IMR-90 (cell line): ENCODE data around the gene SLC12A7. TPM values are rescaled to one million over a fixed set of nuclear protein-coding genes. Genes with fewer than 3 reads are reported as not detected.

Experiments used
- ATAC-seq: fragments of 200-7000 bp; cut with Tn5 transposase; 2 replicates; pipeline ENCODE4 v1.9.1; 2020; ENCODE audit warnings: low read depth, mild to moderate bottlenecking, moderate library complexity
- BruUV-seq: library from RNA; stranded (reverse); fragments of 400-500 nt; replicated peaks from 2 replicates; lab custom pipeline; 2021; lab: Mats Ljungman, UMichigan
- CTCF ChIA-PET: fragments of 300-600 bp; formaldehyde crosslinking; extraction: SDS; loops from one replicate; lab custom pipeline; 2021; ENCODE audit warnings: antibody characterized with exemption; lab: Yijun Ruan, JAX
- POLR2A ChIA-PET: fragments of 300-600 bp; sonication (Branson Sonifier 250); formaldehyde crosslinking; loops from one replicate; lab custom pipeline; 2022; ENCODE audit warnings: antibody characterized with exemption; ENCODE audit not compliant: unreplicated experiment; lab: Charles Lee
- DNase-seq: peaks from one replicate; pipeline ENCODE4 v3.0.0; 2013
- H2AFZ ChIP-seq: replicated peaks from 2 replicates; pipeline ENCODE3; 2013; ENCODE audit warnings: low read length, mild to moderate bottlenecking; ENCODE audit not compliant: poor library complexity
- H2AK5ac ChIP-seq: 2 replicates; pipeline ENCODE4 v1.6.1; 2013; ENCODE audit warnings: low read depth, low read length, inconsistent platforms
- H2AK9ac ChIP-seq: replicated peaks from 2 replicates; pipeline ENCODE3; 2013; ENCODE audit warnings: mild to moderate bottlenecking, low read depth, low read length, moderate library complexity; ENCODE audit not compliant: poor library complexity
- H2BK120ac ChIP-seq: 2 replicates; pipeline ENCODE4 v1.6.1; 2013; ENCODE audit warnings: low read depth, low read length, inconsistent platforms
- H2BK15ac ChIP-seq: 3 replicates; pipeline ENCODE4 v1.6.1; 2013; ENCODE audit warnings: low read depth, low read length, inconsistent platforms
- H2BK20ac ChIP-seq: 2 replicates; pipeline ENCODE4 v1.6.1; 2013; ENCODE audit warnings: low read depth, mild to moderate bottlenecking, inconsistent platforms, low read length, moderate library complexity
- H2BK5ac ChIP-seq: 2 replicates; pipeline ENCODE4 v1.6.1; 2013; ENCODE audit warnings: mild to moderate bottlenecking, low read depth, low read length, inconsistent platforms; ENCODE audit not compliant: poor library complexity, severe bottlenecking
- H3K14ac ChIP-seq: replicated peaks from 2 replicates; pipeline ENCODE4 v1.6.1; 2013; ENCODE audit warnings: low read depth, low read length, inconsistent platforms
- H3K18ac ChIP-seq: 2 replicates; pipeline ENCODE4 v1.6.1; 2013; ENCODE audit warnings: low read depth, low read length, control low read depth
- H3K23ac ChIP-seq: 2 replicates; pipeline ENCODE4 v1.6.1; 2013; ENCODE audit warnings: low read depth, low read length, inconsistent platforms
- H3K27ac ChIP-seq: 2 replicates; pipeline ENCODE4 v1.5.1; 2013; ENCODE audit warnings: mild to moderate bottlenecking, control low read depth, low read length; ENCODE audit not compliant: insufficient read depth
- H3K27me3 ChIP-seq: 2 replicates; pipeline ENCODE4 v1.6.1; 2013; ENCODE audit warnings: low read length; ENCODE audit not compliant: control insufficient read depth, insufficient read depth
- H3K36me3 ChIP-seq: 2 replicates; pipeline ENCODE4 v1.6.1; 2013; ENCODE audit warnings: low read length, mixed read lengths; ENCODE audit not compliant: control insufficient read depth, insufficient read depth
- H3K4ac ChIP-seq: 2 replicates; pipeline ENCODE4 v1.6.1; 2013; ENCODE audit warnings: low read depth, low read length, inconsistent platforms
- H3K4me1 ChIP-seq: 2 replicates; pipeline ENCODE4 v1.6.1; 2013; ENCODE audit warnings: low read length, mixed read lengths; ENCODE audit not compliant: control insufficient read depth, insufficient read depth
- H3K4me2 ChIP-seq: 2 replicates; pipeline ENCODE4 v1.6.1; 2013; ENCODE audit warnings: low read depth, mild to moderate bottlenecking, control low read depth, low read length, moderate library complexity
- H3K4me3 ChIP-seq: 2 replicates; pipeline ENCODE4 v1.5.1; 2013; ENCODE audit warnings: low read depth, mild to moderate bottlenecking, control low read depth, low read length, moderate library complexity; ENCODE audit not compliant: insufficient read depth
- H3K56ac ChIP-seq: 2 replicates; pipeline ENCODE4 v1.6.1; 2013; ENCODE audit warnings: low read length, inconsistent platforms; ENCODE audit not compliant: insufficient read depth; ENCODE audit errors: extremely low read depth
- H3K79me1 ChIP-seq, 2 experiments: 2 replicates each; pipeline ENCODE4 v1.6.1; 2013; ENCODE audit warnings: low read length in 2 of 2, inconsistent platforms in 1 of 2, low read depth in 1 of 2
- H3K9ac ChIP-seq: 2 replicates; pipeline ENCODE4 v1.6.1; 2013; ENCODE audit warnings: low read depth, low read length, control low read depth
- H3K9me1 ChIP-seq: 2 replicates; pipeline ENCODE4 v1.6.1; 2013; ENCODE audit warnings: low read length, inconsistent platforms; ENCODE audit not compliant: insufficient read depth
- H3K9me3 ChIP-seq: 2 replicates; pipeline ENCODE4 v1.6.1; 2013; ENCODE audit warnings: low read length; ENCODE audit not compliant: control insufficient read depth, insufficient read depth
- H4K20me1 ChIP-seq: 2 replicates; pipeline ENCODE4 v1.6.1; 2013; ENCODE audit warnings: low read length, inconsistent platforms; ENCODE audit not compliant: insufficient read depth
- H4K5ac ChIP-seq: 2 replicates; pipeline ENCODE4 v1.6.1; 2013; ENCODE audit warnings: mild to moderate bottlenecking, low read depth, low read length, control low read depth
- H4K8ac ChIP-seq, 2 experiments: 2 replicates each; pipeline ENCODE4 v1.6.1; 2013; ENCODE audit warnings: low read depth in 2 of 2, low read length in 2 of 2, control low read depth in 1 of 2, inconsistent platforms in 1 of 2
- H4K91ac ChIP-seq: 2 replicates; pipeline ENCODE4 v1.6.1; 2013; ENCODE audit warnings: low read depth, low read length, inconsistent platforms; ENCODE audit not compliant: insufficient read depth
- BHLHE40 ChIP-seq: fragments of 150-350 bp; IDR thresholded peaks from 2 replicates; pipeline ENCODE4 v1.6.1; 2016; ENCODE audit warnings: mild to moderate bottlenecking, low read depth, low read length
- CEBPB ChIP-seq: IDR thresholded peaks from 2 replicates; pipeline ENCODE4 v1.6.1; 2012; ENCODE audit warnings: low read depth, low read length, improper control_type of control experiment
- CTCF ChIP-seq: conservative IDR thresholded peaks from 2 replicates; pipeline ENCODE4 v1.5.1; 2012; ENCODE audit warnings: mild to moderate bottlenecking, low read depth, low read length, improper control_type of control experiment
- ELK1 ChIP-seq: fragments of 150-350 bp; IDR thresholded peaks from 2 replicates; pipeline ENCODE4 v1.6.1; 2016; ENCODE audit warnings: low read depth, mild to moderate bottlenecking, low read length, moderate library complexity, borderline replicate concordance
- FOS ChIP-seq: fragments of 150-350 bp; IDR thresholded peaks from 2 replicates; pipeline ENCODE4 v1.6.1; 2016; ENCODE audit warnings: low read depth, low read length
- MAFK ChIP-seq: IDR thresholded peaks from 2 replicates; pipeline ENCODE4 v1.6.1; 2012; ENCODE audit warnings: low read depth, low read length, improper control_type of control experiment
- MAZ ChIP-seq: IDR thresholded peaks from 2 replicates; pipeline ENCODE4 v1.6.1; 2012; ENCODE audit warnings: low read depth, mild to moderate bottlenecking, low read length, improper control_type of control experiment, moderate library complexity, borderline replicate concordance
- MXI1 ChIP-seq: IDR thresholded peaks from 2 replicates; pipeline ENCODE4 v1.6.1; 2012; ENCODE audit warnings: low read depth, mild to moderate bottlenecking, low read length, moderate library complexity, borderline replicate concordance
- NFE2L2 ChIP-seq: fragments of 150-350 bp; IDR thresholded peaks from 2 replicates; pipeline ENCODE4 v1.6.1; 2016; ENCODE audit warnings: low read depth, mild to moderate bottlenecking, low read length
- POLR2A ChIP-seq: IDR thresholded peaks from 2 replicates; pipeline ENCODE4 v1.6.1; 2012; ENCODE audit warnings: mild to moderate bottlenecking, low read depth, low read length
- RAD21 ChIP-seq: IDR thresholded peaks from 2 replicates; pipeline ENCODE4 v1.6.1; 2012; ENCODE audit warnings: low read length, improper control_type of control experiment
- RCOR1 ChIP-seq: IDR thresholded peaks from 2 replicates; pipeline ENCODE4 v1.6.1; 2012; ENCODE audit warnings: mild to moderate bottlenecking, low read length, improper control_type of control experiment; ENCODE audit not compliant: insufficient replicate concordance
- RFX5 ChIP-seq: IDR thresholded peaks from 2 replicates; pipeline ENCODE4 v1.8.0; 2012; ENCODE audit warnings: low read depth, mild to moderate bottlenecking, low read length, moderate library complexity
- SMC3 ChIP-seq: fragments of 150-350 bp; IDR thresholded peaks from 2 replicates; pipeline ENCODE4 v1.6.1; 2016; ENCODE audit warnings: low read depth, mild to moderate bottlenecking, antibody characterized with exemption, low read length, moderate library complexity
- USF2 ChIP-seq: fragments of 150-350 bp; IDR thresholded peaks from 2 replicates; pipeline ENCODE4 v1.6.1; 2017; ENCODE audit warnings: mild to moderate bottlenecking, antibody characterized with exemption, low read length, low read depth
- WGBS, 2 experiments: methylation state at CpG; one replicate each; pipeline versions ENCODE4 v1.1.5 to v1.1.7; 2013; ENCODE audit warnings: missing lambda C conversion rate in 2 of 2; ENCODE audit not compliant: insufficient read length in 1 of 2; ENCODE audit errors: extremely low coverage in 2 of 2; 5-methylcytosine and 5-hydroxymethylcytosine counted together
- dilution Hi-C: fragments of 300-500 bp; cut with HindIII; formaldehyde crosslinking; loops from one replicate; pipeline ENCODE4 v1.14.3; 2018; ENCODE audit warnings: low sequenced_read_pairs; ENCODE audit not compliant: unreplicated experiment
- in situ Hi-C: fragments of 300-500 bp; cut with MboI; formaldehyde crosslinking; loops from 3 replicates; pipeline ENCODE4 v1.14.3; 2019; ENCODE audit warnings: low sequenced_read_pairs, inconsistent platforms, mixed read lengths
- intact Hi-C: fragments of 100-400 bp; cut with micrococcal nuclease; formaldehyde crosslinking; loops from 2 replicates; pipeline ENCODE4 v1.10.0; 2022
- polyA plus RNA-seq, 3 experiments: library from polyadenylated mRNA; depleted of rRNA; stranded (reverse); fragments of >200 nt; gene quantifications; 2 replicates each; pipeline ENCODE4 v1.2.3, GENCODE V29; 2012; ENCODE audit warnings: low replicate concordance in 1 of 3
- total RNA-seq: library from RNA; depleted of rRNA; stranded (reverse); fragments of >200 nt; gene quantifications from 2 replicates; pipeline ENCODE4 v1.2.3, GENCODE V29; 2012

The SLC12A7 gene
- total and polyA plus RNA-seq, 2 of the 4 experiments (the other 2 are of a cell fraction), result 3.0 to 6.1 TPM

GRCh38 chr5:1051366-1051720 lies 60.5 kb downstream of the SLC12A7 start:
- Histone ChIP-seq H2AK9ac (no peak overlapping the region), H4K91ac (no peak overlapping the region), H2AFZ (no peak overlapping the region), H2BK20ac (no peak overlapping the region), H3K4me2 (no peak overlapping the region), H3K27ac (no peak overlapping the region), H2BK15ac (no peak overlapping the region), H4K20me1 (no peaks in the 10 kb centered on the region), H3K4ac (no peak overlapping the region), H3K79me1 (no peaks in the 10 kb centered on the region), H3K36me3 (peaks cover 17% of the 10 kb centered on the region), H3K27me3 (no peaks in the 10 kb centered on the region), H3K23ac (no peak overlapping the region), H4K5ac (no peak overlapping the region), H2AK5ac (no peak overlapping the region), H3K56ac (no peak overlapping the region), H2BK5ac (no peak overlapping the region), H3K4me3 (no peak overlapping the region), H3K9ac (no peak overlapping the region), H3K9me3 (no peaks in the 10 kb centered on the region), H4K8ac (no peak overlapping the region), H3K14ac (no peak overlapping the region), H2BK120ac (no peak overlapping the region), H3K4me1 (no peaks in the 10 kb centered on the region), H3K9me1 (no peaks in the 10 kb centered on the region), H3K18ac (no peak overlapping the region)
- CTCF ChIA-PET, result no interaction called here
- no TSS peak for BruUV-seq
- DNase-seq (no peak), ATAC-seq (no peak)
- POLR2A ChIA-PET, result no interaction called here
- in situ Hi-C loops (no loop called here), dilution Hi-C loops (no loop called here), intact Hi-C loops (no loop called here)
- 89% methylated on average over 5 of the region's 16 CpGs; no CpG with 5 or more reads in 1 of the 2 experiments for WGBS, 2 experiments
- TF ChIP-seq POLR2A, result no peak
- TF ChIP-seq USF2, result no peak
- no peak for TF ChIP-seq MAZ
- TF ChIP-seq ELK1, result no peak
- TF ChIP-seq RAD21, result no peak
- no peak for TF ChIP-seq RFX5
- TF ChIP-seq FOS, result no peak
- no peak for TF ChIP-seq CEBPB
- TF ChIP-seq MAFK, result no peak
- TF ChIP-seq CTCF, result no peak
- no peak for TF ChIP-seq RCOR1
- no peak for TF ChIP-seq SMC3
- no peak for TF ChIP-seq BHLHE40
- TF ChIP-seq MXI1, result no peak
- no peak for TF ChIP-seq NFE2L2
